Measurements from ENCODE around the gene HS3ST2. TPM values are rescaled to one million over a fixed set of nuclear protein-coding genes. Genes with fewer than 3 reads are reported as not detected.

The HS3ST2 gene
- polyA plus RNA-seq, 2 donors: 0.08 TPM

- no peaks in the 10 kb centered on the region for H3K4me1 ChIP-seq (ENCODE audit: control insufficient read depth in 2 of 2, insufficient read depth in 2 of 2, low read length in 1 of 2)
- H3K27ac ChIP-seq (ENCODE audit: low read depth in 2 of 2, low read length in 1 of 2): no peak overlapping the region
- no peaks in the 10 kb centered on the region for H3K9me3 ChIP-seq (ENCODE audit: control insufficient read depth in 2 of 2, insufficient read depth in 1 of 2, low read depth in 1 of 2, low read length in 1 of 2)
- no peaks in the 10 kb centered on the region for H3K27me3 ChIP-seq (ENCODE audit: control insufficient read depth in 1 of 2, insufficient read depth in 2 of 2, low read length in 2 of 2)
- no peaks in the 10 kb centered on the region for H3K36me3 ChIP-seq (ENCODE audit: control insufficient read depth in 2 of 2, insufficient read depth in 2 of 2, low read length in 1 of 2)
- H3K4me3 ChIP-seq (ENCODE audit: low read depth in 1 of 2, low read length in 2 of 2): no peak overlapping the region
Measured at GRCh38 chr16:22862046-22862445, 48.1 kb downstream of the HS3ST2 start.

- H3K27ac ChIP-seq (ENCODE audit: low read depth in 2 of 2, low read length in 1 of 2): no peak overlapping the region
- H3K4me1 ChIP-seq (ENCODE audit: control insufficient read depth in 2 of 2, insufficient read depth in 2 of 2, low read length in 1 of 2): no peaks in the 10 kb centered on the region
- no peaks in the 10 kb centered on the region for H3K36me3 ChIP-seq (ENCODE audit: control insufficient read depth in 2 of 2, insufficient read depth in 2 of 2, low read length in 1 of 2)
- no peaks in the 10 kb centered on the region for H3K9me3 ChIP-seq (ENCODE audit: control insufficient read depth in 2 of 2, insufficient read depth in 1 of 2, low read depth in 1 of 2, low read length in 1 of 2)
- H3K4me3 ChIP-seq (ENCODE audit: low read depth in 1 of 2, low read length in 2 of 2): no peak overlapping the region
- no peaks in the 10 kb centered on the region for H3K27me3 ChIP-seq (ENCODE audit: control insufficient read depth in 1 of 2, insufficient read depth in 2 of 2, low read length in 2 of 2)
Measured at GRCh38 chr16:22864375-22864774, 50.4 kb downstream of the HS3ST2 start.

- no peaks in the 10 kb centered on the region for H3K9me3 ChIP-seq (ENCODE audit: control insufficient read depth in 2 of 2, insufficient read depth in 1 of 2, low read depth in 1 of 2, low read length in 1 of 2)
- H3K27ac ChIP-seq (ENCODE audit: low read depth in 2 of 2, low read length in 1 of 2): no peak overlapping the region
- H3K36me3 ChIP-seq (ENCODE audit: control insufficient read depth in 2 of 2, insufficient read depth in 2 of 2, low read length in 1 of 2): no peaks in the 10 kb centered on the region
- H3K27me3 ChIP-seq (ENCODE audit: control insufficient read depth in 1 of 2, insufficient read depth in 2 of 2, low read length in 2 of 2): no peaks in the 10 kb centered on the region
- no peaks in the 10 kb centered on the region for H3K4me1 ChIP-seq (ENCODE audit: control insufficient read depth in 2 of 2, insufficient read depth in 2 of 2, low read length in 1 of 2)
- 72 to 76% methylated on average over 5 of the region's 5 CpGs for WGBS, 2 donors
- H3K4me3 ChIP-seq (ENCODE audit: low read depth in 1 of 2, low read length in 2 of 2): no peak overlapping the region
Measured at GRCh38 chr16:22868593-22869224, 54.7 kb downstream of the HS3ST2 start.

- no peak overlapping the region for H3K4me3 ChIP-seq (ENCODE audit: low read depth in 1 of 2, low read length in 2 of 2)
- no peaks in the 10 kb centered on the region for H3K36me3 ChIP-seq (ENCODE audit: control insufficient read depth in 2 of 2, insufficient read depth in 2 of 2, low read length in 1 of 2)
- no peaks in the 10 kb centered on the region for H3K9me3 ChIP-seq (ENCODE audit: control insufficient read depth in 2 of 2, insufficient read depth in 1 of 2, low read depth in 1 of 2, low read length in 1 of 2)
- no peaks in the 10 kb centered on the region for H3K27me3 ChIP-seq (ENCODE audit: control insufficient read depth in 1 of 2, insufficient read depth in 2 of 2, low read length in 2 of 2)
- no peaks in the 10 kb centered on the region for H3K4me1 ChIP-seq (ENCODE audit: control insufficient read depth in 2 of 2, insufficient read depth in 2 of 2, low read length in 1 of 2)
- 73 to 74% methylated on average over 4 of the region's 4 CpGs for WGBS, 2 donors
- no peak overlapping the region for H3K27ac ChIP-seq (ENCODE audit: low read depth in 2 of 2, low read length in 1 of 2)
Measured at GRCh38 chr16:22871861-22872260, 57.9 kb downstream of the HS3ST2 start.

- Histone ChIP-seq H3K27ac (ENCODE audit: low read depth in 2 of 2, low read length in 1 of 2) (no peak overlapping the region), H3K4me1 (ENCODE audit: control insufficient read depth in 2 of 2, insufficient read depth in 2 of 2, low read length in 1 of 2) (no peaks in the 10 kb centered on the region), H3K9me3 (ENCODE audit: control insufficient read depth in 2 of 2, insufficient read depth in 1 of 2, low read depth in 1 of 2, low read length in 1 of 2) (no peaks in the 10 kb centered on the region), H3K4me3 (ENCODE audit: low read depth in 1 of 2, low read length in 2 of 2) (no peak overlapping the region), H3K27me3 (ENCODE audit: control insufficient read depth in 1 of 2, insufficient read depth in 2 of 2, low read length in 2 of 2) (no peaks in the 10 kb centered on the region), H3K36me3 (ENCODE audit: control insufficient read depth in 2 of 2, insufficient read depth in 2 of 2, low read length in 1 of 2) (no peaks in the 10 kb centered on the region)
- 82 to 84% methylated on average over 4 of the region's 4 CpGs for WGBS, 2 donors
Measured at GRCh38 chr16:22874394-22874793, 60.4 kb downstream of the HS3ST2 start.

GRCh38 chr16:22878955-22879354, 65.0 kb downstream of the HS3ST2 start:
- Histone ChIP-seq H3K4me3 (ENCODE audit: low read depth in 1 of 2, low read length in 2 of 2) (no peak overlapping the region), H3K4me1 (ENCODE audit: control insufficient read depth in 2 of 2, insufficient read depth in 2 of 2, low read length in 1 of 2) (no peaks in the 10 kb centered on the region), H3K27me3 (ENCODE audit: control insufficient read depth in 1 of 2, insufficient read depth in 2 of 2, low read length in 2 of 2) (no peaks in the 10 kb centered on the region), H3K36me3 (ENCODE audit: control insufficient read depth in 2 of 2, insufficient read depth in 2 of 2, low read length in 1 of 2) (no peaks in the 10 kb centered on the region), H3K27ac (ENCODE audit: low read depth in 2 of 2, low read length in 1 of 2) (no peak overlapping the region), H3K9me3 (ENCODE audit: control insufficient read depth in 2 of 2, insufficient read depth in 1 of 2, low read depth in 1 of 2, low read length in 1 of 2) (no peaks in the 10 kb centered on the region)
- WGBS, 2 donors: 72% methylated on average over 6 of the region's 6 CpGs

- 40 to 53% methylated on average over 6 of the region's 6 CpGs for WGBS, 2 donors
- Histone ChIP-seq H3K27me3 (ENCODE audit: control insufficient read depth in 1 of 2, insufficient read depth in 2 of 2, low read length in 2 of 2) (no peaks in the 10 kb centered on the region), H3K27ac (ENCODE audit: low read depth in 2 of 2, low read length in 1 of 2) (no peak overlapping the region), H3K4me1 (ENCODE audit: control insufficient read depth in 2 of 2, insufficient read depth in 2 of 2, low read length in 1 of 2) (no peaks in the 10 kb centered on the region), H3K9me3 (ENCODE audit: control insufficient read depth in 2 of 2, insufficient read depth in 1 of 2, low read depth in 1 of 2, low read length in 1 of 2) (no peaks in the 10 kb centered on the region), H3K4me3 (ENCODE audit: low read depth in 1 of 2, low read length in 2 of 2) (no peak overlapping the region), H3K36me3 (ENCODE audit: control insufficient read depth in 2 of 2, insufficient read depth in 2 of 2, low read length in 1 of 2) (no peaks in the 10 kb centered on the region)
Measured at GRCh38 chr16:22879466-22879865, 65.5 kb downstream of the HS3ST2 start.

GRCh38 chr16:22882981-22883380, 69.0 kb downstream of the HS3ST2 start:
- no peaks in the 10 kb centered on the region for H3K36me3 ChIP-seq (ENCODE audit: control insufficient read depth in 2 of 2, insufficient read depth in 2 of 2, low read length in 1 of 2)
- no peaks in the 10 kb centered on the region for H3K9me3 ChIP-seq (ENCODE audit: control insufficient read depth in 2 of 2, insufficient read depth in 1 of 2, low read depth in 1 of 2, low read length in 1 of 2)
- H3K27me3 ChIP-seq (ENCODE audit: control insufficient read depth in 1 of 2, insufficient read depth in 2 of 2, low read length in 2 of 2): no peaks in the 10 kb centered on the region
- H3K4me1 ChIP-seq (ENCODE audit: control insufficient read depth in 2 of 2, insufficient read depth in 2 of 2, low read length in 1 of 2): no peaks in the 10 kb centered on the region
- H3K4me3 ChIP-seq (ENCODE audit: low read depth in 1 of 2, low read length in 2 of 2): no peak overlapping the region
- no peak overlapping the region for H3K27ac ChIP-seq (ENCODE audit: low read depth in 2 of 2, low read length in 1 of 2)

- Histone ChIP-seq H3K4me3 (ENCODE audit: low read depth in 1 of 2, low read length in 2 of 2) (no peak overlapping the region), H3K27me3 (ENCODE audit: control insufficient read depth in 1 of 2, insufficient read depth in 2 of 2, low read length in 2 of 2) (no peaks in the 10 kb centered on the region), H3K9me3 (ENCODE audit: control insufficient read depth in 2 of 2, insufficient read depth in 1 of 2, low read depth in 1 of 2, low read length in 1 of 2) (no peaks in the 10 kb centered on the region), H3K4me1 (ENCODE audit: control insufficient read depth in 2 of 2, insufficient read depth in 2 of 2, low read length in 1 of 2) (no peaks in the 10 kb centered on the region), H3K27ac (ENCODE audit: low read depth in 2 of 2, low read length in 1 of 2) (no peak overlapping the region), H3K36me3 (ENCODE audit: control insufficient read depth in 2 of 2, insufficient read depth in 2 of 2, low read length in 1 of 2) (no peaks in the 10 kb centered on the region)
- WGBS, 2 donors: 81 to 84% methylated on average over 3 of the region's 3 CpGs
Measured at GRCh38 chr16:22885951-22886350, 72.0 kb downstream of the HS3ST2 start.

GRCh38 chr16:22886927-22887326, 73.0 kb downstream of the HS3ST2 start:
- H3K9me3 ChIP-seq (ENCODE audit: control insufficient read depth in 2 of 2, insufficient read depth in 1 of 2, low read depth in 1 of 2, low read length in 1 of 2): no peaks in the 10 kb centered on the region
- 64 to 84% methylated on average over 1 of the region's 1 CpG for WGBS, 2 donors
- no peak overlapping the region for H3K4me3 ChIP-seq (ENCODE audit: low read depth in 1 of 2, low read length in 2 of 2)
- H3K27ac ChIP-seq (ENCODE audit: low read depth in 2 of 2, low read length in 1 of 2): no peak overlapping the region
- no peaks in the 10 kb centered on the region for H3K4me1 ChIP-seq (ENCODE audit: control insufficient read depth in 2 of 2, insufficient read depth in 2 of 2, low read length in 1 of 2)
- H3K27me3 ChIP-seq (ENCODE audit: control insufficient read depth in 1 of 2, insufficient read depth in 2 of 2, low read length in 2 of 2): no peaks in the 10 kb centered on the region
- H3K36me3 ChIP-seq (ENCODE audit: control insufficient read depth in 2 of 2, insufficient read depth in 2 of 2, low read length in 1 of 2): no peaks in the 10 kb centered on the region

All from esophagus (tissue), 2 donors.